Measurements from ENCODE around the gene CCDC92. TPM values are rescaled to one million over a fixed set of nuclear protein-coding genes. Genes with fewer than 3 reads are reported as not detected.

The CCDC92 gene
- total RNA-seq, 1 donor from 2014 or later = 48.6 TPM

- H3K36me3 ChIP-seq = peaks cover 25% of the 10 kb centered on the region
- DNase-seq = no peak
These were observed 38.1 kb upstream of the CCDC92 start for GRCh38 chr12:124010687-124011086.

GRCh38 chr12:124009781-124010180 is 37.1 kb upstream of the CCDC92 start:
- Histone ChIP-seq H3K9me3 (no peaks in the 10 kb centered on the region), H3K27me3 (no peaks in the 10 kb centered on the region), H3K27ac (no peak overlapping the region), H3K4me3 (no peak overlapping the region), H3K4me1 (peaks cover 8% of the 10 kb centered on the region), H3K36me3 (peaks cover 25% of the 10 kb centered on the region)
- ATAC-seq (no peak), DNase-seq (no peak)
- TF ChIP-seq CTCF (IDR thresholded peaks at IDR 0.05) = no peak
- intact Hi-C loops (cut with DNase I) = no loop called here

More at GRCh38 chr12:124010687-124011086, 38.1 kb upstream of the CCDC92 start:
- TF ChIP-seq CTCF (IDR thresholded peaks at IDR 0.05) = no peak
- Histone ChIP-seq H3K9me3 (no peaks in the 10 kb centered on the region), H3K4me3 (no peak overlapping the region), H3K4me1 (peaks cover 8% of the 10 kb centered on the region), H3K27ac (no peak overlapping the region), H3K27me3 (no peaks in the 10 kb centered on the region)
- intact Hi-C loops (cut with DNase I) = no loop called here
- no peak for ATAC-seq

GRCh38 chr12:124008595-124008994 is 36.0 kb upstream of the CCDC92 start:
- TF ChIP-seq CTCF (IDR thresholded peaks at IDR 0.05) = no peak
- intact Hi-C loops (cut with DNase I) = no loop called here
- Histone ChIP-seq H3K27me3 (no peaks in the 10 kb centered on the region), H3K4me3 (no peak overlapping the region), H3K4me1 (peaks cover 16% of the 10 kb centered on the region), H3K36me3 (peaks cover 26% of the 10 kb centered on the region), H3K27ac (no peak overlapping the region), H3K9me3 (no peaks in the 10 kb centered on the region)
- DNase-seq (no peak), ATAC-seq (no peak)

GRCh38 chr12:124007826-124008570 is 35.4 kb upstream of the CCDC92 start:
- H3K27me3 ChIP-seq = no peaks in the 10 kb centered on the region
- intact Hi-C loops (cut with DNase I) = no loop called here
- ATAC-seq (peak; percentile 46), DNase-seq (no peak)
- no peak for TF ChIP-seq CTCF (IDR thresholded peaks at IDR 0.05)
- H3K36me3 ChIP-seq = peaks cover 22% of the 10 kb centered on the region
- H3K27ac ChIP-seq = no peak overlapping the region
- peaks cover 16% of the 10 kb centered on the region for H3K4me1 ChIP-seq
- H3K4me3 ChIP-seq = no peak overlapping the region
- H3K9me3 ChIP-seq = no peaks in the 10 kb centered on the region

- ATAC-seq = no peak
- intact Hi-C loops (cut with DNase I) = no loop called here
- DNase-seq = no peak
- peaks cover 24% of the 10 kb centered on the region for H3K4me1 ChIP-seq
- H3K27me3 ChIP-seq = no peaks in the 10 kb centered on the region
- no peaks in the 10 kb centered on the region for H3K9me3 ChIP-seq
- no peak overlapping the region for H3K4me3 ChIP-seq
- H3K27ac ChIP-seq = no peak overlapping the region
- peaks cover 14% of the 10 kb centered on the region for H3K36me3 ChIP-seq
- no peak for TF ChIP-seq CTCF (IDR thresholded peaks at IDR 0.05)
These were observed 34.4 kb upstream of the CCDC92 start for GRCh38 chr12:124006846-124007713.

All from upper lobe of right lung (tissue), 1 donor.